HEK293 (cell line): ENCODE data around the gene DNAI7.

Experiments
- CTCF ChIA-PET: fragments of 350-600 bp; formaldehyde crosslinking; extraction: SDS; loops from one replicate; lab custom pipeline; 2021; ENCODE audit warnings: antibody characterized with exemption; lab: Yijun Ruan, JAX
- POLR2A ChIA-PET: fragments of 300-600 bp; formaldehyde crosslinking; extraction: SDS; loops from one replicate; lab custom pipeline; 2020; ENCODE audit warnings: antibody characterized with exemption, inconsistent platforms; lab: Yijun Ruan, JAX
- H3K27ac ChIP-seq: fragments of 200-500 bp; sonication (Bioruptor generic); 2 replicates; pipeline ENCODE4 v1.5.1; 2014; ENCODE audit warnings: low read depth, low read length, control low read depth, inconsistent platforms; ENCODE audit errors: extremely low read depth
- H3K36me3 ChIP-seq, 2 experiments: fragments of 200-500 bp in 1 of 2; sonication (Bioruptor generic) in 1 of 2; 1 replicate in 1 of 2; 2 replicates in 1 of 2; pipeline ENCODE4 v1.5.1; 2014 to 2017; ENCODE audit warnings: inconsistent platforms in 2 of 2, low read length in 2 of 2; ENCODE audit not compliant: control insufficient read depth in 2 of 2, insufficient read depth in 1 of 2
- H3K4me1 ChIP-seq: fragments of 200-500 bp; sonication (Bioruptor generic); 2 replicates; pipeline ENCODE4 v1.5.1; 2014; ENCODE audit warnings: mild to moderate bottlenecking, low read length, inconsistent platforms; ENCODE audit not compliant: control insufficient read depth, insufficient read depth
- H3K4me3 ChIP-seq: 2 replicates; pipeline ENCODE4 v1.5.1; 2011; ENCODE audit warnings: low read depth, mild to moderate bottlenecking, control low read depth, low read length, moderate library complexity
- H3K9me3 ChIP-seq: fragments of 200-500 bp; sonication (Bioruptor generic); 2 replicates; pipeline ENCODE4 v1.5.1; 2014; ENCODE audit warnings: low read depth, low read length, inconsistent platforms; ENCODE audit not compliant: control insufficient read depth, insufficient read depth
- GFI1B ChIP-seq: fragments of 450-650 bp; formaldehyde crosslinking; IDR thresholded peaks from 2 replicates; pipeline ENCODE4 v1.5.1; 2016; ENCODE audit warnings: missing biosample characterization, missing genetic modification characterization
- PRDM1 ChIP-seq: fragments of 450-650 bp; formaldehyde crosslinking; IDR thresholded peaks from 2 replicates; pipeline ENCODE4; 2016; ENCODE audit warnings: missing biosample characterization, missing genetic modification characterization
- PRDM2 ChIP-seq: fragments of 450-650 bp; formaldehyde crosslinking; IDR thresholded peaks from 2 replicates; pipeline ENCODE4 v1.5.1; 2016; ENCODE audit warnings: missing biosample characterization, missing genetic modification characterization, borderline replicate concordance
- PRDM4 ChIP-seq: fragments of 450-650 bp; formaldehyde crosslinking; IDR thresholded peaks from 2 replicates; pipeline ENCODE4 v1.5.1; 2017; ENCODE audit warnings: missing biosample characterization, missing genetic modification characterization
- SCRT2 ChIP-seq: fragments of 450-650 bp; formaldehyde crosslinking; IDR thresholded peaks from 2 replicates; pipeline ENCODE4 v1.5.1; 2016; ENCODE audit warnings: missing biosample characterization, missing genetic modification characterization
- ZNF10 ChIP-seq: fragments of 450-650 bp; formaldehyde crosslinking; IDR thresholded peaks from 2 replicates; pipeline ENCODE4 v1.5.1; 2017; ENCODE audit warnings: missing biosample characterization, missing genetic modification characterization
- ZNF155 ChIP-seq: fragments of 450-650 bp; formaldehyde crosslinking; IDR thresholded peaks from 2 replicates; pipeline ENCODE4 v1.5.1; 2016; ENCODE audit warnings: missing biosample characterization, missing genetic modification characterization
- ZNF19 ChIP-seq: fragments of 450-650 bp; formaldehyde crosslinking; IDR thresholded peaks from 2 replicates; pipeline ENCODE4; 2016; ENCODE audit warnings: missing biosample characterization, missing genetic modification characterization, low read depth
- ZNF311 ChIP-seq: fragments of 450-650 bp; formaldehyde crosslinking; IDR thresholded peaks from 2 replicates; pipeline ENCODE4 v1.5.1; 2017; ENCODE audit warnings: missing biosample characterization, missing genetic modification characterization, borderline replicate concordance
- ZNF394 ChIP-seq: fragments of 450-650 bp; formaldehyde crosslinking; IDR thresholded peaks from 2 replicates; pipeline ENCODE4 v1.5.1; 2016; ENCODE audit warnings: missing biosample characterization, missing genetic modification characterization, mild to moderate bottlenecking, moderate library complexity, borderline replicate concordance
- ZNF585B ChIP-seq: fragments of 450-650 bp; formaldehyde crosslinking; IDR thresholded peaks from 2 replicates; pipeline ENCODE4 v1.5.1; 2016; ENCODE audit warnings: missing biosample characterization, missing genetic modification characterization
- ZNF654 ChIP-seq: fragments of 450-650 bp; formaldehyde crosslinking; IDR thresholded peaks from 2 replicates; pipeline ENCODE4 v1.5.1; 2016; ENCODE audit warnings: low read depth, missing biosample characterization, missing genetic modification characterization
- ZNF670 ChIP-seq: fragments of 450-650 bp; formaldehyde crosslinking; IDR thresholded peaks from 2 replicates; pipeline ENCODE4 v1.5.1; 2016; ENCODE audit warnings: missing biosample characterization, missing genetic modification characterization, low read depth
- ZNF768 ChIP-seq: fragments of 450-650 bp; formaldehyde crosslinking; IDR thresholded peaks from 2 replicates; pipeline ENCODE4 v1.5.1; 2018; ENCODE audit warnings: missing biosample characterization, mild to moderate bottlenecking, missing genetic modification characterization
- ZNF776 ChIP-seq: fragments of 450-650 bp; formaldehyde crosslinking; IDR thresholded peaks from 2 replicates; pipeline ENCODE4 v1.5.0; 2017; ENCODE audit warnings: missing biosample characterization, missing genetic modification characterization, borderline replicate concordance
- ZSCAN16 ChIP-seq: fragments of 450-650 bp; formaldehyde crosslinking; IDR thresholded peaks from 2 replicates; pipeline ENCODE4 v1.5.1; 2016; ENCODE audit warnings: missing biosample characterization, missing genetic modification characterization
- TF ChIP-seq, protein P1 (sequence below): fragments of 450-650 bp; formaldehyde crosslinking; IDR thresholded peaks from 2 replicates; pipeline ENCODE4 v1.5.1; 2017; ENCODE audit warnings: missing biosample characterization, mild to moderate bottlenecking, missing genetic modification characterization, moderate library complexity
- TF ChIP-seq, protein P2 (sequence below): fragments of 450-650 bp; formaldehyde crosslinking; IDR thresholded peaks from 2 replicates; pipeline ENCODE4 v1.5.1; 2016; ENCODE audit warnings: missing biosample characterization, missing genetic modification characterization

DNAI7 gene

DNA sequence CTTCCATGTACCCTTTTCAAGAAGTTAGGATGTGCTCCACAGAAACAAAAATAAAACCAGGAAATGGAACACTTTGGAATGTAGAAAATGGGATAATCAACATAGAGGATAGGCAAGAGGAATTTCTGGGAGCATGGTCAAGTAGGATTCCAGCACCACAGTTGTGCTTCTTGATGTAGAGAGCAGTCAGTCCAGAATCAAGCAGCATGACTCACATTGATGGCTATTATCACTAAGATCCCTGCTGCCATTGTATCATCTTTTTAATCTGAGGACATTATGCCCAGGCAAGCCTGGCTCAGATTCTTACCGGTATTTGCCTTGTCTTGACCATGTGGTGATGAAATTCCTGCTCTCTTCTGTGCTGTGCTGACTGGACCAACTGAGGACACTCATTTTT is 5.7 kb upstream of the DNAI7 start:
- no peak for TF ChIP-seq PRDM2 (tag by site-specific recombination)
- TF ChIP-seq PRDM4, result no peak
- TF ChIP-seq ZNF155, result no peak
- TF ChIP-seq ZNF776, result no peak
- no peak for TF ChIP-seq GFI1B
- no peak for TF ChIP-seq PRDM1 (tag by site-specific recombination)
- TF ChIP-seq ZNF670 (tag by site-specific recombination), result no peak
- no peak for TF ChIP-seq ZNF19
- TF ChIP-seq ZNF311 (tag by site-specific recombination), result no peak
- TF ChIP-seq ZNF585B, result no peak
- no peak for TF ChIP-seq ZNF768 (tag by site-specific recombination)
- TF ChIP-seq SCRT2 (tag by site-specific recombination), result no peak
- no peak for TF ChIP-seq ZNF654 (tag by site-specific recombination)
- no peak for TF ChIP-seq ZNF394 (tag by site-specific recombination)
- TF ChIP-seq ZSCAN16 (tag by site-specific recombination), result no peak
- TF ChIP-seq, protein P1, sequence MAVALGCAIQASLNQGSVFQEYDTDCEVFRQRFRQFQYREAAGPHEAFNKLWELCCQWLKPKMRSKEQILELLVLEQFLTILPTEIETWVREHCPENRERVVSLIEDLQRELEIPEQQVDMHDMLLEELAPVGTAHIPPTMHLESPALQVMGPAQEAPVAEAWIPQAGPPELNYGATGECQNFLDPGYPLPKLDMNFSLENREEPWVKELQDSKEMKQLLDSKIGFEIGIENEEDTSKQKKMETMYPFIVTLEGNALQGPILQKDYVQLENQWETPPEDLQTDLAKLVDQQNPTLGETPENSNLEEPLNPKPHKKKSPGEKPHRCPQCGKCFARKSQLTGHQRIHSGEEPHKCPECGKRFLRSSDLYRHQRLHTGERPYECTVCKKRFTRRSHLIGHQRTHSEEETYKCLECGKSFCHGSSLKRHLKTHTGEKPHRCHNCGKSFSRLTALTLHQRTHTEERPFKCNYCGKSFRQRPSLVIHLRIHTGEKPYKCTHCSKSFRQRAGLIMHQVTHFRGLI, result no peak
- no peak for TF ChIP-seq ZNF10 (tag by site-specific recombination)
- TF ChIP-seq, protein P2, sequence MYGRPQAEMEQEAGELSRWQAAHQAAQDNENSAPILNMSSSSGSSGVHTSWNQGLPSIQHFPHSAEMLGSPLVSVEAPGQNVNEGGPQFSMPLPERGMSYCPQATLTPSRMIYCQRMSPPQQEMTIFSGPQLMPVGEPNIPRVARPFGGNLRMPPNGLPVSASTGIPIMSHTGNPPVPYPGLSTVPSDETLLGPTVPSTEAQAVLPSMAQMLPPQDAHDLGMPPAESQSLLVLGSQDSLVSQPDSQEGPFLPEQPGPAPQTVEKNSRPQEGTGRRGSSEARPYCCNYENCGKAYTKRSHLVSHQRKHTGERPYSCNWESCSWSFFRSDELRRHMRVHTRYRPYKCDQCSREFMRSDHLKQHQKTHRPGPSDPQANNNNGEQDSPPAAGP (tag by site-specific recombination), result no peak
- Histone ChIP-seq H3K9me3 (no peaks in the 10 kb centered on the region), H3K36me3 (peaks cover 5 to 7% of the 10 kb centered on the region in 2 experiments), H3K4me1 (no peaks in the 10 kb centered on the region), H3K27ac (no peak overlapping the region), H3K4me3 (no peak overlapping the region)
- POLR2A ChIA-PET, result no interaction called here
- CTCF ChIA-PET, result interaction anchor here (0.6 kb wide), 1 partner anchor 1484 kb away, joined by 4 read pairs; no protein-coding TSS in a partner anchor
